Measurements from ENCODE around the gene C4orf46. TPM values are rescaled to one million over a fixed set of nuclear protein-coding genes. Genes with fewer than 3 reads are reported as not detected.

Gene C4orf46
- total and polyA plus RNA-seq, 2 experiments from 2014 or later = 23.9 to 41.5 TPM

DNA sequence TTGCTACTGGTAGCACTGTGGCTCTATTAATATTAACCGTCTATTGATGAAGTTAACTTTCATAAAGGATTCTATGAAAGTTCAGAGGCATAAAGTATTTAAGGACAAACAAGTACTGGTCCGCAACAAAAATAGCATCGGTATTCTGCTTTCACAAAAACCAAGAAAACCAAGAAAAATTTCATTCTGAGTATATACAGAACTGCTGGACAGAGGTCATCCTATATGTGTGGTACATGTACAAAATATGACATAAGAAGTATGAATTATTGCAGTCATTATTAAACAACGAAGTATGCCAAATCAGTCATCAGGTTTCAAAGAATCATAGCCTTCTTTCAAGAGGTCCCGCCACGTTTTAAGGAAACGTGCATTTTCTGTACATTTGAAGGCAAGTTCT lies 2.4 kb downstream of the C4orf46 start:
- peaks cover 5% of the 10 kb centered on the region; the same call in 1 of the 2 replicates for H3K36me3 ChIP-seq (ENCODE audit: insufficient read depth)
- no peak overlapping the region for H3K4me3 ChIP-seq
- Mint-ChIP-seq H3K9me3 (no peaks in the 10 kb centered on the region; the same call in 2 of the 3 replicates), H3K36me3 (ENCODE audit: low read depth) (peaks cover 25% of the 10 kb centered on the region), H3K27ac (no peak overlapping the region), H3K4me1 (peaks cover 14% of the 10 kb centered on the region; the same call in 2 of the 3 replicates), H3K4me3 (no peak overlapping the region; the same call in 2 of the 3 replicates), H3K27me3 (ENCODE audit: insufficient read depth, low read depth, poor library complexity) (peaks cover 12% of the 10 kb centered on the region)
- H3K27me3 ChIP-seq (ENCODE audit: insufficient read depth) = no peaks in the 10 kb centered on the region
- no peak overlapping the region for H2AFZ ChIP-seq
- no peak for DNase-seq (ENCODE audit: low spot score)
- ATAC-seq = no peak
- H3K79me2 ChIP-seq (replicated peaks; ENCODE audit: insufficient read depth) = peaks cover 55% of the 10 kb centered on the region
- 0 out of 2 replicates have a peak, but pooled peaks cover 5% of the 10 kb centered on the region for H3K4me1 ChIP-seq (ENCODE audit: insufficient read depth)
- peaks cover 5% of the 10 kb centered on the region; the same call in 1 of the 2 replicates for H3F3A ChIP-seq (replicated peaks; ENCODE audit: low read depth)
- H3K4me2 ChIP-seq = no peak overlapping the region
- no peak for TF ChIP-seq STAT1 (IDR thresholded peaks at IDR 0.05; ENCODE audit: unreplicated experiment)
- TF ChIP-seq EZH2 (IDR thresholded peaks at IDR 0.05; ENCODE audit: low read depth, unreplicated experiment) = no peak
- no peak for TF ChIP-seq EZH2phosphoT487 (IDR thresholded peaks at IDR 0.05; ENCODE audit: unreplicated experiment)
- no peak for TF ChIP-seq ZNF114 (CRISPR knock-in tag; IDR thresholded peaks at IDR 0.05)
- no peak for TF ChIP-seq ZNF331 (CRISPR knock-in tag; IDR thresholded peaks at IDR 0.05; ENCODE audit: low read depth)
- TF ChIP-seq NANOG (IDR thresholded peaks at IDR 0.05; ENCODE audit: borderline replicate concordance) = no peak
- no peak for TF ChIP-seq POLR2AphosphoS5 (IDR thresholded peaks at IDR 0.05; ENCODE audit: low read depth)
- TF ChIP-seq CREB1 (CRISPR knock-in tag; IDR thresholded peaks at IDR 0.05; ENCODE audit: low read depth) = no peak
- TF ChIP-seq, protein P1, sequence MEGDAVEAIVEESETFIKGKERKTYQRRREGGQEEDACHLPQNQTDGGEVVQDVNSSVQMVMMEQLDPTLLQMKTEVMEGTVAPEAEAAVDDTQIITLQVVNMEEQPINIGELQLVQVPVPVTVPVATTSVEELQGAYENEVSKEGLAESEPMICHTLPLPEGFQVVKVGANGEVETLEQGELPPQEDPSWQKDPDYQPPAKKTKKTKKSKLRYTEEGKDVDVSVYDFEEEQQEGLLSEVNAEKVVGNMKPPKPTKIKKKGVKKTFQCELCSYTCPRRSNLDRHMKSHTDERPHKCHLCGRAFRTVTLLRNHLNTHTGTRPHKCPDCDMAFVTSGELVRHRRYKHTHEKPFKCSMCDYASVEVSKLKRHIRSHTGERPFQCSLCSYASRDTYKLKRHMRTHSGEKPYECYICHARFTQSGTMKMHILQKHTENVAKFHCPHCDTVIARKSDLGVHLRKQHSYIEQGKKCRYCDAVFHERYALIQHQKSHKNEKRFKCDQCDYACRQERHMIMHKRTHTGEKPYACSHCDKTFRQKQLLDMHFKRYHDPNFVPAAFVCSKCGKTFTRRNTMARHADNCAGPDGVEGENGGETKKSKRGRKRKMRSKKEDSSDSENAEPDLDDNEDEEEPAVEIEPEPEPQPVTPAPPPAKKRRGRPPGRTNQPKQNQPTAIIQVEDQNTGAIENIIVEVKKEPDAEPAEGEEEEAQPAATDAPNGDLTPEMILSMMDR (conservative IDR thresholded peaks at IDR 0.05; ENCODE audit: low read depth in 2 of 2) = no peak
- TF ChIP-seq, protein P2, sequence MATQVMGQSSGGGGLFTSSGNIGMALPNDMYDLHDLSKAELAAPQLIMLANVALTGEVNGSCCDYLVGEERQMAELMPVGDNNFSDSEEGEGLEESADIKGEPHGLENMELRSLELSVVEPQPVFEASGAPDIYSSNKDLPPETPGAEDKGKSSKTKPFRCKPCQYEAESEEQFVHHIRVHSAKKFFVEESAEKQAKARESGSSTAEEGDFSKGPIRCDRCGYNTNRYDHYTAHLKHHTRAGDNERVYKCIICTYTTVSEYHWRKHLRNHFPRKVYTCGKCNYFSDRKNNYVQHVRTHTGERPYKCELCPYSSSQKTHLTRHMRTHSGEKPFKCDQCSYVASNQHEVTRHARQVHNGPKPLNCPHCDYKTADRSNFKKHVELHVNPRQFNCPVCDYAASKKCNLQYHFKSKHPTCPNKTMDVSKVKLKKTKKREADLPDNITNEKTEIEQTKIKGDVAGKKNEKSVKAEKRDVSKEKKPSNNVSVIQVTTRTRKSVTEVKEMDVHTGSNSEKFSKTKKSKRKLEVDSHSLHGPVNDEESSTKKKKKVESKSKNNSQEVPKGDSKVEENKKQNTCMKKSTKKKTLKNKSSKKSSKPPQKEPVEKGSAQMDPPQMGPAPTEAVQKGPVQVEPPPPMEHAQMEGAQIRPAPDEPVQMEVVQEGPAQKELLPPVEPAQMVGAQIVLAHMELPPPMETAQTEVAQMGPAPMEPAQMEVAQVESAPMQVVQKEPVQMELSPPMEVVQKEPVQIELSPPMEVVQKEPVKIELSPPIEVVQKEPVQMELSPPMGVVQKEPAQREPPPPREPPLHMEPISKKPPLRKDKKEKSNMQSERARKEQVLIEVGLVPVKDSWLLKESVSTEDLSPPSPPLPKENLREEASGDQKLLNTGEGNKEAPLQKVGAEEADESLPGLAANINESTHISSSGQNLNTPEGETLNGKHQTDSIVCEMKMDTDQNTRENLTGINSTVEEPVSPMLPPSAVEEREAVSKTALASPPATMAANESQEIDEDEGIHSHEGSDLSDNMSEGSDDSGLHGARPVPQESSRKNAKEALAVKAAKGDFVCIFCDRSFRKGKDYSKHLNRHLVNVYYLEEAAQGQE (IDR thresholded peaks at IDR 0.05; ENCODE audit: unreplicated experiment) = no peak
- no peak for TF ChIP-seq JUNB (IDR thresholded peaks at IDR 0.05; ENCODE audit: unreplicated experiment)
- TF ChIP-seq, protein P3, sequence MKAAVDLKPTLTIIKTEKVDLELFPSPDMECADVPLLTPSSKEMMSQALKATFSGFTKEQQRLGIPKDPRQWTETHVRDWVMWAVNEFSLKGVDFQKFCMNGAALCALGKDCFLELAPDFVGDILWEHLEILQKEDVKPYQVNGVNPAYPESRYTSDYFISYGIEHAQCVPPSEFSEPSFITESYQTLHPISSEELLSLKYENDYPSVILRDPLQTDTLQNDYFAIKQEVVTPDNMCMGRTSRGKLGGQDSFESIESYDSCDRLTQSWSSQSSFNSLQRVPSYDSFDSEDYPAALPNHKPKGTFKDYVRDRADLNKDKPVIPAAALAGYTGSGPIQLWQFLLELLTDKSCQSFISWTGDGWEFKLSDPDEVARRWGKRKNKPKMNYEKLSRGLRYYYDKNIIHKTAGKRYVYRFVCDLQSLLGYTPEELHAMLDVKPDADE (IDR thresholded peaks at IDR 0.05) = no peak
- TF ChIP-seq, protein P4, sequence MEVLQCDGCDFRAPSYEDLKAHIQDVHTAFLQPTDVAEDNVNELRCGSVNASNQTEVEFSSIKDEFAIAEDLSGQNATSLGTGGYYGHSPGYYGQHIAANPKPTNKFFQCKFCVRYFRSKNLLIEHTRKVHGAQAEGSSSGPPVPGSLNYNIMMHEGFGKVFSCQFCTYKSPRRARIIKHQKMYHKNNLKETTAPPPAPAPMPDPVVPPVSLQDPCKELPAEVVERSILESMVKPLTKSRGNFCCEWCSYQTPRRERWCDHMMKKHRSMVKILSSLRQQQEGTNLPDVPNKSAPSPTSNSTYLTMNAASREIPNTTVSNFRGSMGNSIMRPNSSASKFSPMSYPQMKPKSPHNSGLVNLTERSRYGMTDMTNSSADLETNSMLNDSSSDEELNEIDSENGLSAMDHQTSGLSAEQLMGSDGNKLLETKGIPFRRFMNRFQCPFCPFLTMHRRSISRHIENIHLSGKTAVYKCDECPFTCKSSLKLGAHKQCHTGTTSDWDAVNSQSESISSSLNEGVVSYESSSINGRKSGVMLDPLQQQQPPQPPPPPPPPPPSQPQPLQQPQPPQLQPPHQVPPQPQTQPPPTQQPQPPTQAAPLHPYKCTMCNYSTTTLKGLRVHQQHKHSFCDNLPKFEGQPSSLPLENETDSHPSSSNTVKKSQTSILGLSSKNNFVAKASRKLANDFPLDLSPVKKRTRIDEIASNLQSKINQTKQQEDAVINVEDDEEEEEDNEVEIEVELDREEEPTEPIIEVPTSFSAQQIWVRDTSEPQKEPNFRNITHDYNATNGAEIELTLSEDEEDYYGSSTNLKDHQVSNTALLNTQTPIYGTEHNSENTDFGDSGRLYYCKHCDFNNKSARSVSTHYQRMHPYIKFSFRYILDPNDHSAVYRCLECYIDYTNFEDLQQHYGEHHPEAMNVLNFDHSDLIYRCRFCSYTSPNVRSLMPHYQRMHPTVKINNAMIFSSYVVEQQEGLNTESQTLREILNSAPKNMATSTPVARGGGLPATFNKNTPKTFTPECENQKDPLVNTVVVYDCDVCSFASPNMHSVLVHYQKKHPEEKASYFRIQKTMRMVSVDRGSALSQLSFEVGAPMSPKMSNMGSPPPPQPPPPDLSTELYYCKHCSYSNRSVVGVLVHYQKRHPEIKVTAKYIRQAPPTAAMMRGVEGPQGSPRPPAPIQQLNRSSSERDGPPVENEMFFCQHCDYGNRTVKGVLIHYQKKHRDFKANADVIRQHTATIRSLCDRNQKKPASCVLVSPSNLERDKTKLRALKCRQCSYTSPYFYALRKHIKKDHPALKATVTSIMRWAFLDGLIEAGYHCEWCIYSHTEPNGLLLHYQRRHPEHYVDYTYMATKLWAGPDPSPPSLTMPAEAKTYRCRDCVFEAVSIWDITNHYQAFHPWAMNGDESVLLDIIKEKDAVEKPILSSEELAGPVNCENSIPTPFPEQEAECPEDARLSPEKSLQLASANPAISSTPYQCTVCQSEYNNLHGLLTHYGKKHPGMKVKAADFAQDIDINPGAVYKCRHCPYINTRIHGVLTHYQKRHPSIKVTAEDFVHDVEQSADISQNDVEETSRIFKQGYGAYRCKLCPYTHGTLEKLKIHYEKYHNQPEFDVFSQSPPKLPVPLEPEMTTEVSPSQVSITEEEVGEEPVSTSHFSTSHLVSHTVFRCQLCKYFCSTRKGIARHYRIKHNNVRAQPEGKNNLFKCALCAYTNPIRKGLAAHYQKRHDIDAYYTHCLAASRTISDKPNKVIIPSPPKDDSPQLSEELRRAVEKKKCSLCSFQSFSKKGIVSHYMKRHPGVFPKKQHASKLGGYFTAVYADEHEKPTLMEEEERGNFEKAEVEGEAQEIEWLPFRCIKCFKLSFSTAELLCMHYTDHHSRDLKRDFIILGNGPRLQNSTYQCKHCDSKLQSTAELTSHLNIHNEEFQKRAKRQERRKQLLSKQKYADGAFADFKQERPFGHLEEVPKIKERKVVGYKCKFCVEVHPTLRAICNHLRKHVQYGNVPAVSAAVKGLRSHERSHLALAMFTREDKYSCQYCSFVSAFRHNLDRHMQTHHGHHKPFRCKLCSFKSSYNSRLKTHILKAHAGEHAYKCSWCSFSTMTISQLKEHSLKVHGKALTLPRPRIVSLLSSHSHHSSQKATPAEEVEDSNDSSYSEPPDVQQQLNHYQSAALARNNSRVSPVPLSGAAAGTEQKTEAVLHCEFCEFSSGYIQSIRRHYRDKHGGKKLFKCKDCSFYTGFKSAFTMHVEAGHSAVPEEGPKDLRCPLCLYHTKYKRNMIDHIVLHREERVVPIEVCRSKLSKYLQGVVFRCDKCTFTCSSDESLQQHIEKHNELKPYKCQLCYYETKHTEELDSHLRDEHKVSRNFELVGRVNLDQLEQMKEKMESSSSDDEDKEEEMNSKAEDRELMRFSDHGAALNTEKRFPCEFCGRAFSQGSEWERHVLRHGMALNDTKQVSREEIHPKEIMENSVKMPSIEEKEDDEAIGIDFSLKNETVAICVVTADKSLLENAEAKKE (CRISPR knock-in tag; IDR thresholded peaks at IDR 0.05) = no peak
- H3K9me2 ChIP-seq (ENCODE audit: insufficient read depth) = no peaks in the 10 kb centered on the region
- H3K27ac ChIP-seq (ENCODE audit: low read depth) = no peak overlapping the region
- no peaks in the 10 kb centered on the region; the same call in 1 of the 2 replicates for H4K20me1 ChIP-seq (replicated peaks; ENCODE audit: insufficient read depth)

Data from GM23338 (cell line).